ENCODE measurements around the gene CREBL2.
"Not testable (repeated sequence)": the region's sequence is repeated elsewhere in the genome, so short reads cannot be mapped to it uniquely, and the experiment has no call there.

CREBL2 gene

DNA sequence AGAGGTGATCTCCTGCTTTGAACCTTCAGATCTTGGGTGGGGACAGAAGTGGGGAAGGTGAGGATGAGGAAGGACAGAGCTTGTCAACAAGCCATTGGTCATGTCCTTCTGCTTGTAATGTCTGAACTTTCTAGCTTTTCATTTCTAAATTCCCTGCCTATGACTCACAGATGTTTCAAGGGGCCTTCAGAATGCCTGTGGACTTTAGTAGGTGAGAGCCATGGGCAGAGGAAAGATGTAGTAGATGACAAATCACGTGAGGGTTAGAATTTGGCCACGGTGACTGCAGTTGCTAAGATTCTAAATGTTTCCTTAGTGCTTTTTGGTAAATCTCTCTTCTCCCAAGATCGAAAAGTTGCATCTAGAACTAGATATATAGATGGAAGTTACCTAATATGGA lies 18.7 kb upstream of the CREBL2 start:
- Histone ChIP-seq H3K9me3 (ENCODE audit: low read depth, low read length) (no peaks in the 10 kb centered on the region), H3K4me3 (no peak overlapping the region), H3K27ac (no peak overlapping the region), H3K9ac (ENCODE audit: insufficient read length) (no peak overlapping the region), H3K36me3 (ENCODE audit: insufficient read depth, low read length) (no peaks in the 10 kb centered on the region)
- TF ChIP-seq FOXP2 (optimal IDR thresholded peaks at IDR 0.05; ENCODE audit: control extremely low read depth, extremely low read length, insufficient read depth) (no peak), EZH2 (IDR thresholded peaks at IDR 0.05) (no peak), POLR2AphosphoS5 (IDR thresholded peaks at IDR 0.05; ENCODE audit: borderline replicate concordance, low read depth, low read length) (no peak)
- DNase-seq (ENCODE audit: low read depth, low spot score) = no peak

DNA sequence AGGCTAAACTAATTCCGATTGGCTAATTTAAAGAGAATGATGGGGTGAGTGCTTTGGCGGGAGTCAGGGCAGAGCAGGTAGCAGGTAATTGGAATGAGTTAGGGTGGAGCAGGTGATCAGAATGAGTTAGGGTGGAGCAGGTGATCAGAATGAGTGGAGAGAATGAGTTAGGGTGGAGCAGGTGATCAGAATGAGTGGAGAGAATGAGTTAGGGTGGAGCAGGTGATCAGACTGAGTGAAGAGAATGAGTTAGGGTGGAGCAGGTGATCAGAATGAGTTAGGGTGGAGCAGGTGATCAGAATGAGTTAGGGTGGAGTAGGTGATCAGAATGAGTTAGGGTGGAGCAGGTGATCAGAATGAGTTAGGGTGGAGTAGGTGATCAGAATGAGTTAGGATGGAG lies 15.7 kb upstream of the CREBL2 start:
- H3K27ac ChIP-seq; H3K4me3 ChIP-seq; DNase-seq (ENCODE audit: low read depth, low spot score); H3K9me3 ChIP-seq (ENCODE audit: low read depth, low read length); H3K36me3 ChIP-seq (ENCODE audit: insufficient read depth, low read length); H3K9ac ChIP-seq (ENCODE audit: insufficient read length): not testable (repeated sequence)

DNA sequence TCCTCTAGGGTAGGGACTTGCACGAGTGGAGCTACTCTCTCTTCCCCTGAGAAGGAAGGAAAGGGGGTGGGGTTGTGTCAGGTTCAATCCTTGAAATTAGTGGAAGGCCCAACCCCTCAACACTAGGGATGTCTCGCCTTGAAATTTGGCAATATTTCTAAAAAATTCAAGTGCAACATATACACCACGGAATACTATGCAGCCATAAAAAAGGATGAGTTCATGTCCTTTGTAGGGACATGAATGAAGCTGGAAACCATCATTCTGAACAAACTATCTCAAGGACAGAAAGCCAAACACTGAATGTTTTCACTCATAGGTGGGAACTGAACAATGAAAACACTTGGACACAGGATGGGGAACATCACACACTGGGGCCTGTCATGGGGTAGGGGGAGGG lies 15.1 kb upstream of the CREBL2 start:
- DNase-seq (ENCODE audit: low read depth, low spot score); H3K27ac ChIP-seq; H3K36me3 ChIP-seq (ENCODE audit: insufficient read depth, low read length); H3K9ac ChIP-seq (ENCODE audit: insufficient read length); H3K9me3 ChIP-seq (ENCODE audit: low read depth, low read length); H3K4me3 ChIP-seq: not testable (repeated sequence)

DNA sequence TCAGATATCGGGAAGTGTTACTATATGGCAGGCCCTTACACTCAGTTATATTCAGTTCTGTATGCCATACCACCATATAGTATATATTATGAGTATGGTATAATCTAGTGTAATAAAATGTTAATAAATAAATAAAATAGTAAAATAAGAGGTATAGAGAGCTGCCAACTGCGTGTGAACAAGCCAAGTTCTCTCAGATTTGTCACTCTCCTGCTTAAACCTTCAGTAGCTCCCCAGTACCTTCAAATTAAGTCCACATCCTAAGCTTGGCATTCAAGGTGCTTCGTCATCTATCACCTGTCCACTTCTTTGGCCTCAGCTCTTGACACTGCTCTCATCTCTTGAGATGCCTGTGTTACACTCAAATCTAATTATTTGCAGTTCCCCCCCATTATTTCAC lies 12.8 kb upstream of the CREBL2 start:
- DNase-seq (ENCODE audit: low read depth, low spot score) = no peak
- H3K36me3 ChIP-seq (ENCODE audit: insufficient read depth, low read length) = no peaks in the 10 kb centered on the region
- no peaks in the 10 kb centered on the region for H3K9me3 ChIP-seq (ENCODE audit: low read depth, low read length)
- H3K27ac ChIP-seq = no peak overlapping the region
- no peak overlapping the region for H3K9ac ChIP-seq (ENCODE audit: insufficient read length)
- H3K4me3 ChIP-seq = no peak overlapping the region
- TF ChIP-seq EZH2 (IDR thresholded peaks at IDR 0.05) (no peak), FOXP2 (optimal IDR thresholded peaks at IDR 0.05; ENCODE audit: control extremely low read depth, extremely low read length, insufficient read depth) (no peak), POLR2AphosphoS5 (IDR thresholded peaks at IDR 0.05; ENCODE audit: borderline replicate concordance, low read depth, low read length) (no peak)

DNA sequence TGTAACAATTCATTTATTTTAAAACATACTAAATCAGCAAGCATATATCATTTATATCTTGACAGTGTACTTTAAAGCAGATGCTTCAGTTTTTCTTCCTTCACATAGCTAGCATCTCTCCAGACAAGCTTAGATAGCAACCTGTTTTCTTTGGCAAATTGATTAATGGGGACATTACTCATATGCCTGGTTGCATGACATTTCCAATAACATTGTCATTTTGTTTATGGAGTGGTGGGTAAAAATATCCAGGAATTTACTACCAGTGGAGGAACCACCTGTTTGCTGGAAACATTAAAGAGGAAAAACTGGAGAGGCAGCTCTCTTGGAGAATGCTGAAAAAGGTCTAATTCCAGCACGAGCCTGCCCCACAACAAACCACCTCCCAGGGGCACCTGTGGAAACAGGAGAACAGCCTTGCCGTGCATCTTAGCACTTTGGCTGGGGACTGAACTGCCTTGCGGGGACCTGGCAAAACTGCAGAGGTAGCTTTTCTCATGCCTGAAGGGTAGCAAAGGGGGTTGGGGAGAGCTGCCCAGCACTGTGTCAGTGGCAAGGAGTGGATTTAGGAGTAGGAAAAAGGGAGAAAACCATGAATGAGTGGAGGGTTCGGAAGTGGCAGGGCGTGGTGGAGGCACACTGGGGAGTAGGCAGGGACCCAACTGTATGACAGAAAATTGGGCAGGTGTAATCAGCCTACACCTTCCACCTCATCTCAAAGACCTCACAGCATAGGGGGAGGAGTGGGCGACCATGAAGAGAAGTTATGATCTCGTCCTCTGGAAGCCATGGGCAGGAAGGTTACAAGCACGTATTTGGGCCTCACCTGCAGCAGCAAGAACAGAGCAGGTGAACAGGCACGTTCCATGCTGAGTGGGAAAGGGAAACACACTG lies 11.7 kb upstream of the CREBL2 start:
- Histone ChIP-seq H3K36me3 (ENCODE audit: insufficient read depth, low read length) (no peaks in the 10 kb centered on the region), H3K9ac (ENCODE audit: insufficient read length) (no peak overlapping the region), H3K27ac (no peak overlapping the region), H3K9me3 (ENCODE audit: low read depth, low read length) (no peaks in the 10 kb centered on the region), H3K4me3 (no peak overlapping the region)
- DNase-seq (ENCODE audit: low read depth, low spot score) = no peak
- TF ChIP-seq EZH2 (IDR thresholded peaks at IDR 0.05) (no peak), POLR2AphosphoS5 (IDR thresholded peaks at IDR 0.05; ENCODE audit: borderline replicate concordance, low read depth, low read length) (no peak), FOXP2 (optimal IDR thresholded peaks at IDR 0.05; ENCODE audit: control extremely low read depth, extremely low read length, insufficient read depth) (no peak)

DNA sequence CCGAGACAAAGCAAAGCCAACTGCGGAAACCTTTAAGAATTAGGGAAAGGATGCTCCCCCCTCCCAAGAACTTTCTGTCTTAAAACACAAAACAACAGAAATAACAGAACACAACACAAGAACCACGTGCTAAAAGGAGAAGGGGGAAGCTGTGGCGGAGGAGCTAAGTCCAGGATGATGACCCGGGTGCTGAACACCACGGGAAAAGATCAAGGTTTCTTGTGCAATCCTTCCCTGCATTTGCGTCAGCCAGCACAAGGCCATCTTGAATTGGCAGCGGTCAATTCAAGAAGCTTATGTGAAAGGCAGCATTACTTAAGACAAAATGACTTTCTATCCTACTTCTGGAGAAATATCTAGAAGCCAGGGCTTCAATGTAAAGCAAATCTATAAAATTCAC lies 11.0 kb upstream of the CREBL2 start:
- no peak for DNase-seq (ENCODE audit: low read depth, low spot score)
- no peak overlapping the region for H3K27ac ChIP-seq

DNA sequence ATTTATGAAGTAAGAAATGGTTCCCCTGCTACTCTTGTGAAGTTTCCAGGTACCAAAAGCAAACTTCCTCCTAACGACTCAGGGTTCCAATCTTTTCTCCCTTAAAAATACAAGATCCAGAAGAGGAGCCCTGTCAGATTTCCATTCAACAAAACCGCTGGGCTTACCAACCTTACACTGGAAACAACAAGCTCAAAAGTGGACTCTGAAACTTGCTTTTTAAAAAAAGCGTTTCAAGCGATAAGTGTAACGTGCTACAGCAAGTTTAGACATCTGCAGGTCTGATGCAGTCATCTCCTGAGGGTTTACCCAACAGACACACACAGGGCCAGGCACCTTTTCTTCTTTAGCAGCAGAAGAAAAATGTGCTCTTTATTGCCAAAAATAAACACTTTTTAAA lies 6.9 kb upstream of the CREBL2 start:
- no peaks in the 10 kb centered on the region for H3K36me3 ChIP-seq (ENCODE audit: insufficient read depth, low read length)
- DNase-seq (ENCODE audit: low read depth, low spot score) = no peak
- H3K27ac ChIP-seq = no peak overlapping the region
- TF ChIP-seq FOXP2 (optimal IDR thresholded peaks at IDR 0.05; ENCODE audit: control extremely low read depth, extremely low read length, insufficient read depth) = no peak
- TF ChIP-seq POLR2AphosphoS5 (IDR thresholded peaks at IDR 0.05; ENCODE audit: borderline replicate concordance, low read depth, low read length) = no peak
- TF ChIP-seq EZH2 (IDR thresholded peaks at IDR 0.05) = no peak
- H3K4me3 ChIP-seq = no peak overlapping the region
- no peak overlapping the region for H3K9ac ChIP-seq (ENCODE audit: insufficient read length)
- H3K9me3 ChIP-seq (ENCODE audit: low read depth, low read length) = no peaks in the 10 kb centered on the region

More for the DNA sequence above, 11.0 kb upstream of the CREBL2 start:
- H3K9me3 ChIP-seq (ENCODE audit: low read depth, low read length) = no peaks in the 10 kb centered on the region
- no peak overlapping the region for H3K9ac ChIP-seq (ENCODE audit: insufficient read length)
- H3K4me3 ChIP-seq = no peak overlapping the region
- H3K36me3 ChIP-seq (ENCODE audit: insufficient read depth, low read length) = no peaks in the 10 kb centered on the region
- TF ChIP-seq POLR2AphosphoS5 (IDR thresholded peaks at IDR 0.05; ENCODE audit: borderline replicate concordance, low read depth, low read length) (no peak), FOXP2 (optimal IDR thresholded peaks at IDR 0.05; ENCODE audit: control extremely low read depth, extremely low read length, insufficient read depth) (no peak), EZH2 (IDR thresholded peaks at IDR 0.05) (no peak)

DNA sequence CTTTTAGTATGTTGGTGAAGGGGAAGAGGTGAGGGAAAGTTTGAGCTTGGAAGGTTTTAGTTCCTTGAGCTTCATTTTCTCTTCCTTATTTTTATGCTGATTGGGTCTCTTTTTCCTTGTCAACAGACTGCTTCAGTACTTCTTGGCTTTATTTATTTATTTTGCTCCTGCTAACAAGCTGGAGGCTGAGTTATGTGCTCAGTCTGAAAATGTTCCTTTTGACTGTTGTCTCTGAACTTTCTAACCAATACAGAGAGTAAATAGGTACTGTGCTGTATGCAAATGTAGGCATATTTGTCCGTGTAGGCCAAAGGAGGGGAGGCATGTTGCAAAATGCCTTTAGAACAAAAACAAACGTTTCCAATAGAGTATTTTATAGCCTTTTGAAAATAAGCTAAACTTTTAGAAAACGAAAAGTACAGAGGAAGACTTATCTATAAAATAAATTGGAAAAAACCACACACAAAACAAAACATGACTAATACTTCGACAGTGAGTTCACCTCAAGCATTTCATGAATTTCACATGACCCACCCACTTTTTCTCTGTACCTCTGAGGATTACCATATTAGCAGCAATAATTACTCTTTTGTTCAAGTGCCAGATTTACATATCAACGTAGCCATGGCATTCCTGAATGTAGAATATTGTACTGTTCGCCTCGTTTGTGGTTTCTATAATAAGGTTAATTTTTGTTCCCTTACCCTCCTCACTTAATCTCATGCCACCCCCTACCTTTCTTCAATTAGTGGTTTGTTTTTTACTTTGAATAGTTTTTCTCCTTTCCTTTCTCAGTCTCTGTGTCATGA lies 4.7 kb upstream of the CREBL2 start:
- DNase-seq (ENCODE audit: low read depth, low spot score) = no peak
- no peaks in the 10 kb centered on the region for H3K9me3 ChIP-seq (ENCODE audit: low read depth, low read length)
- H3K4me3 ChIP-seq = no peak overlapping the region
- TF ChIP-seq EZH2 (IDR thresholded peaks at IDR 0.05) = no peak
- no peak for TF ChIP-seq POLR2AphosphoS5 (IDR thresholded peaks at IDR 0.05; ENCODE audit: borderline replicate concordance, low read depth, low read length)
- TF ChIP-seq FOXP2 (optimal IDR thresholded peaks at IDR 0.05; ENCODE audit: control extremely low read depth, extremely low read length, insufficient read depth) = no peak
- H3K36me3 ChIP-seq (ENCODE audit: insufficient read depth, low read length) = no peaks in the 10 kb centered on the region
- H3K27ac ChIP-seq = peak overlapping the region; percentile 35; the same call in 1 of the 2 replicates
- peak overlapping the region; percentile 11 for H3K9ac ChIP-seq (ENCODE audit: insufficient read length)
